VCaP (cell line): Measurements from ENCODE around the gene ZIC1.

Experiments
- H3K27ac ChIP-seq: fragments of 450-650 bp; 2 replicates; pipeline ENCODE4 v1.5.1; 2017
- TF ChIP-seq, protein P1 (sequence below): fragments of 450-650 bp; conservative IDR thresholded peaks from 2 replicates; pipeline ENCODE4 v1.5.1; 2017; ENCODE audit warnings: mild to moderate bottlenecking, moderate library complexity

Gene ZIC1

DNA sequence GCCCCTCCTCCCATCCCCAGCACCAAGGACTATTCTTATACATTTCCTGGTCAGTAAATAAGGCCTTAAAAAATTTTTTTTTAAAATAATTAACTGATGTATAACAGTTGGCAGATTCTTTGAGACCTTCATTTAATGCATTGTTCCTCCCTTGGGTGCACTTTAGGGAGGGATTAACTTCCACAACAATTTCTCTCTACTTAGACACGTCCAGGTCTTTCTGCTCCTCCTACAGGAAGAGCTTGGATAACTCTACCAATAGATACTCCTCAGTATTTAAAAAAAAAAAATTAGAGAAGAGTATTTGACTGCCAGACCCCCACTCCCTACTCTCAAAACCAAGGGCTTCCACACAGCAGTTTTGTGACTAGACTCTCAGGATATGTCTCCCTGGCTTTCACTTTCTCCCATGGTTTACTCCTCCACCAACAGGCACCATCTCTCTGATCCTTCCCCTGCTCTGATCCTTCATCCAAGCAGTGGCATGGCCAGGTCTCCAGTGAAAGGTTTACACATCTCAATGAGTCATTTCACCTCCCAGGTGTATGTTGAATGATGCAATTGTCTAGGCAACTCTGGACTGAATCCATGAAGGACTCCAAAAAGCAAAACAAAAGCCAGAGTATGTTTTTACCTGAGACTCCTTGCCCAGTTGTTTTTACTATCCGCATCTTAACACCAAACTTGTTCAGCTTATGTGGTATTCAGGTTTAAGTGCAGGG is 10.2 kb upstream of the ZIC1 start:
- TF ChIP-seq, protein P1, sequence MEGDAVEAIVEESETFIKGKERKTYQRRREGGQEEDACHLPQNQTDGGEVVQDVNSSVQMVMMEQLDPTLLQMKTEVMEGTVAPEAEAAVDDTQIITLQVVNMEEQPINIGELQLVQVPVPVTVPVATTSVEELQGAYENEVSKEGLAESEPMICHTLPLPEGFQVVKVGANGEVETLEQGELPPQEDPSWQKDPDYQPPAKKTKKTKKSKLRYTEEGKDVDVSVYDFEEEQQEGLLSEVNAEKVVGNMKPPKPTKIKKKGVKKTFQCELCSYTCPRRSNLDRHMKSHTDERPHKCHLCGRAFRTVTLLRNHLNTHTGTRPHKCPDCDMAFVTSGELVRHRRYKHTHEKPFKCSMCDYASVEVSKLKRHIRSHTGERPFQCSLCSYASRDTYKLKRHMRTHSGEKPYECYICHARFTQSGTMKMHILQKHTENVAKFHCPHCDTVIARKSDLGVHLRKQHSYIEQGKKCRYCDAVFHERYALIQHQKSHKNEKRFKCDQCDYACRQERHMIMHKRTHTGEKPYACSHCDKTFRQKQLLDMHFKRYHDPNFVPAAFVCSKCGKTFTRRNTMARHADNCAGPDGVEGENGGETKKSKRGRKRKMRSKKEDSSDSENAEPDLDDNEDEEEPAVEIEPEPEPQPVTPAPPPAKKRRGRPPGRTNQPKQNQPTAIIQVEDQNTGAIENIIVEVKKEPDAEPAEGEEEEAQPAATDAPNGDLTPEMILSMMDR, result no peak

DNA sequence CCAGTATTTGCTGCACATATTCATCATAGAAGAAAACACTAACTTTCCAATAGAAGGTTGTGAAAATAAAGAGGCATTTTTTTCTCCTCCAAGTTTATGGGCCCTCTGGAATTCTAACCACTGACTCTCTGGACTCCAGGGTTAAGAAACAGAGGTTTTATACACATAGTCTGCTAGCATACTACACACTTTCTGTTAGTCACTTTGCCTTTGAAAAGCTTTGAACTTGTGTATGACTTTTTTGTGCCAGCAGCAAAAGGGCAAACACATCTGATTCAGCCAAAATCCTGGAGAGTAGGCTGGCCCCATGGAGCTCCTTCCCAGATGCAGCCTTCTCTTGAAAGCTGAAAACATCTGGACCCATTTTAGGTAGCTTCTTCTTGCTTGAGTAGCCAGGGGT is 9.1 kb upstream of the ZIC1 start:
- TF ChIP-seq, protein P1, result no peak
- H3K27ac ChIP-seq, result no peak overlapping the region

More for the DNA sequence above, 10.2 kb upstream of the ZIC1 start:
- H3K27ac ChIP-seq, result no peak overlapping the region

DNA sequence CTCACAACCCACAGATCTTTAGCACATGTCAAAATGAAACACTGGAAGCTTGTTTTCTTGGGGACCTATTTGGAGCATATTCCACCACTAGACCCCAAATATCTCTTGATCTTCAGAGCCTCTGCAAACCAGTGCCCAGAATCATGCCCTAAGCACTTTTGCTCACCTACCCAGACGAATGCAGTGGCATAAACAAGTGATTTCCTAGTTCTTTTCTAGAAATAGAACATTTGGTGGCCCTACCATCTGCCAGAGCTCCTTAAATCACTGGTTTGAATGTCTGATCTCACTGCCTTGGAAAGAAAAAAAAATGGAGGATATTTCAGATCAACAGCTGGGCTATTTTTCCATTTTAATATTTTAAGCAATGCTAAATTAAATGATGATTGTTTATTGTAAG is 8.2 kb upstream of the ZIC1 start:
- TF ChIP-seq, protein P1, result no peak
- H3K27ac ChIP-seq, result no peak overlapping the region

- TF ChIP-seq, protein P1, result no peak
- H3K27ac ChIP-seq, result no peak overlapping the region
Observed at GRCh38 chr3:147401421-147401820, 7.7 kb upstream of the ZIC1 start.

GRCh38 chr3:147402159-147402558 is 7.0 kb upstream of the ZIC1 start:
- TF ChIP-seq, protein P1, result no peak
- H3K27ac ChIP-seq, result no peak overlapping the region

GRCh38 chr3:147403511-147403910 is 5.7 kb upstream of the ZIC1 start:
- H3K27ac ChIP-seq, result no peak overlapping the region
- TF ChIP-seq, protein P1, result no peak

- TF ChIP-seq, protein P1, result no peak
- H3K27ac ChIP-seq, result no peak overlapping the region
Observed at GRCh38 chr3:147404000-147404799, 5.0 kb upstream of the ZIC1 start.
